SK-N-DZ (cell line): Measurements from ENCODE around the gene PANK1.

Source experiments
- DNase-seq: peaks from one replicate; pipeline ENCODE4 v3.0.0-alpha.2; 2015; ENCODE audit warnings: low spot score
- small RNA-seq, 2 experiments: library from RNA; depleted of rRNA; stranded (forward); fragments of <200 nt; gene quantifications; one replicate each; pipeline ENCODE3, GENCODE V24; 2014

The PANK1 gene

DNA sequence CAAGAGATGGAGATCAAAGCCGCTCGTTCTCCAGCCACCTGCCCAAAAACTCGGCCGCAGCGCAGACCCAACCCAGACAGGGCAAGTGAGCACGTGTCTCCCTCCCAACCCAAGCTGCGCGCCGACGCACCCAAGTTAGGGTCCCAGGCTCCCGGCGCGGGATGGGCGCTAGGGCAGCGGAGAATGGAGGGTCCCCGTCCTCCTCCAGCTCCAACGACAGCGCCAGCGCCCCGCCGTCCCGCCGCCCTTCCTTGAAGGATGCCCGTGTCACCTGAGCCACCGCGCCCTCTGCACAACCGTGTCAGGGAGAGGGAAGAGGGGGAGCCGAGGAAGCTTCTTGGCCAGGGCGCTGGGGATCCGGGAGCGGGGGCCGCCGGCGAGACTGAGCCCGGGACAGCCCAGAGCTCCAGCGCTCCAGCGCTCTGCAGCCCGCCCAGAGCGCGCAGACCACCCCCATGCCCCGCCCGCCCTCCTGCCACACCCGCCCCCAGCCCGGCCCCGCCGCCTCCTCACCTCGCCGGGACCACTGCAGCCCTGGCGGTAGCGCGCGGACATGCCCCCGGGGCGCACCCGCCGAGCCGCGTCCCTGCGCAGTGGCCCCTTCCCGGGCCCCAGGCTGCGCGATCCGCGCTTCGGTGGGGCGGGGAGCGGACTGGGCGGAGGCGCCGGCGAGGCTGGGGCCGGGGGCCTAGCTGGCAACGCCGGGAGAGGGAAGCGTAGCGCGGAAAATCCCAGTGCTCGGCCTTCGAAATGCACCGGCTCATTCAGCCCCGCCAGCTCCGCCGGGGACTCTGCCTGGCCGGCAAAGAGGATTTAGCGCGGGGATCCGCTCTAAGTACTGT lies 109.7 kb downstream of the PANK1 start, which contains the start of gene SLC16A12:
Gene SLC16A12 (minus strand): TSS at position 424 of the 842 bp plus-strand sequence. CDS start 73,016 bp downstream, outside the sequence.
- peak; percentile 26 for DNase-seq

DNA sequence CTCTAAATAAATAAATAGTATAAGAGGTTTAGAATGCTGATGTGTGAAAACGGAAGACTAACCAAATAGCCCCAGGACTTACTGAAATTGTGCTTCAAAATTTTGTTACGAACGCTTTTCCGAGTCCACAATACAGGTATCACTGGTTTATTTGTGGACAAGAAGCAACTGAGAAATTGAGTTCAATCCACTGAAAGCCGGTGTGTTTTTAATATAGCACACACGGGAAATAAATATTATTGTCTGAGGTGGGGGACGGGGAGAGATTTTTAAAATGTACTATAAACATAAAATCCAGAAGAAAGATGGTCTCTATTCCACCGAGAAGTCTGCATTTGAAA lies 110.2 kb downstream of the PANK1 start:
- no peak for DNase-seq

Small RNAs within 50 kb of the gene (small RNA-seq; reads per million reads assigned to genes)
- 7.9 to 77.8 reads per million in 2 experiments for gene MIR107
